ENCODE measurements around the gene KIRREL2. TPM values are rescaled to one million over a fixed set of nuclear protein-coding genes. Genes with fewer than 3 reads are reported as not detected.

KIRREL2 gene
- total RNA-seq, 1 donor from 2014 or later = 0.25 TPM

DNA sequence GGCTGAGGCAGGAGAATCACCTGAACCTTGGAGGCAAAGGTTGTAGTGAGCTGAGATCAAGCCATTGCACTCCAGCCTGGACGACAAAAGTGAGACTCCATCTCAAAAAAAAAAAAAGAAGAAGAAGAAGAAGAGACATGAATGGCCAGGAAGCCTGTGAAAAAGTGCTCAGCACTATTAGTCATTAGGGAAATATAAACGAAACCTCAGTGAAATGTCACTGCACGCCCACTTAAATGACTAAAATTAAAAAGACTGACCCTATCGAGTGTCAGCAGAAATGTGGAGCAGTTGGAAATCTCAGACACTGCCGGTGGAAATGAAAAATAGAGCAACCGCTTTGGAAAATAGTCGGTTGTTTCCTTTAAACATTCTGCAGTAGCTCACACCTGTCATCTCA is 56.9 kb downstream of the KIRREL2 start:
- intact Hi-C loops (cut with micrococcal nuclease) = no loop called here

DNA sequence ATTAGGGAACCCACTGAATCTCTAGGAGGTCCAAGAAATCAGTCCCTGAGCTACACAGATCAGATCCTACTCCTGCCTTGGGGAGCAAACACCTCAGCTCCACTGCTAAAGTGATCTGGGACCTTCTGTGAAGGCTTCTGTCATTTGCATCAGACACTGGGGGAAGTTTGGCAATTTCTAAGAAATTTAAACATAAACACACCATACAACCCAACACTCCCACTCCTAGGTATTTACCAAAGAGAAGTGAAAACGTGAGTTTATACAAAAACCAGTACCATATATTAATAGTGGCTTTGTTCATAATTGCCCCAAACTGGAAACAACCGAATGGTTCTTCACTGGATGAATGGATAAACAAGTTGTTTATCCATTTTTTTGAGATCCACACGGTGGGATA is 58.7 kb downstream of the KIRREL2 start:
- intact Hi-C loops (cut with micrococcal nuclease) = no loop called here

Other genes with a start within 250 kb of the KIRREL2 start
- gene HAUS5, start 244.2 kb upstream of the KIRREL2 start, total RNA-seq = 41.6 and 47.4 TPM in 2 replicates
- 96.5 and 109 TPM in 2 replicates for gene RBM42, start 227.9 kb upstream of the KIRREL2 start, total RNA-seq
- gene ETV2, start 215.2 kb upstream of the KIRREL2 start, total RNA-seq = 0.80 and 1.3 TPM in 2 replicates
- gene COX6B1, start 208.6 kb upstream of the KIRREL2 start, total RNA-seq = 489 and 495 TPM in 2 replicates
- gene UPK1A, start 190.4 kb upstream of the KIRREL2 start, total RNA-seq = 0.48 and 0.50 TPM in 2 replicates
- 55.9 and 57.1 TPM in 2 replicates for gene ZBTB32, start 152.4 kb upstream of the KIRREL2 start, total RNA-seq
- gene KMT2B, start 138.9 kb upstream of the KIRREL2 start, total RNA-seq = 60.0 and 62.6 TPM in 2 replicates
- 31.2 and 35.2 TPM in 2 replicates for gene IGFLR1, start 114.5 kb upstream of the KIRREL2 start, total RNA-seq
- gene U2AF1L4, start 111.5 kb upstream of the KIRREL2 start, total RNA-seq = 24.0 and 24.5 TPM in 2 replicates
- 42.0 and 45.5 TPM in 2 replicates for gene PSENEN, start 111.3 kb upstream of the KIRREL2 start, total RNA-seq
- 10.8 and 15.2 TPM in 2 replicates for gene LIN37, start 108.3 kb upstream of the KIRREL2 start, total RNA-seq
- gene HSPB6, start 99.9 kb upstream of the KIRREL2 start, total RNA-seq = not detected in 2 replicates
- gene PROSER3, start 98.7 kb upstream of the KIRREL2 start, total RNA-seq = 50.4 and 51.1 TPM in 2 replicates
- gene ARHGAP33, start 81.3 kb upstream of the KIRREL2 start, total RNA-seq = 67.1 and 72.6 TPM in 2 replicates
- gene PRODH2, start 44.1 kb upstream of the KIRREL2 start, total RNA-seq = not detected in 2 replicates
- not detected in 2 replicates for gene NPHS1, start 4.4 kb upstream of the KIRREL2 start, total RNA-seq
- gene APLP1, start 11.7 kb downstream of the KIRREL2 start, total RNA-seq = 0.86 and 2.0 TPM in 2 replicates
- 42.7 and 43.0 TPM in 2 replicates for gene NFKBID, start 43.6 kb downstream of the KIRREL2 start, total RNA-seq
- gene HCST, start 45.6 kb downstream of the KIRREL2 start, total RNA-seq = 93.1 and 96.2 TPM in 2 replicates
- 0.52 TPM in 1 of 2 replicates, not detected in the other for gene TYROBP, start 51.4 kb downstream of the KIRREL2 start, total RNA-seq
- 9.7 and 11.4 TPM in 2 replicates for gene LRFN3, start 79.5 kb downstream of the KIRREL2 start, total RNA-seq
- gene SDHAF1, start 138.3 kb downstream of the KIRREL2 start, total RNA-seq = 16.1 and 16.7 TPM in 2 replicates
- gene SYNE4, start 151.9 kb downstream of the KIRREL2 start, total RNA-seq = 2.6 and 2.7 TPM in 2 replicates
- gene ALKBH6, start 157.3 kb downstream of the KIRREL2 start, total RNA-seq = 34.6 and 39.2 TPM in 2 replicates
- 3.0 and 5.1 TPM in 2 replicates for gene CLIP3, start 176.0 kb downstream of the KIRREL2 start, total RNA-seq
- gene THAP8, start 197.4 kb downstream of the KIRREL2 start, total RNA-seq = 4.1 and 4.4 TPM in 2 replicates
- gene WDR62, start 198.0 kb downstream of the KIRREL2 start, total RNA-seq = 32.6 and 32.8 TPM in 2 replicates